Vagina (tissue), 2 donors: ENCODE measurements around the gene TES. TPM values are rescaled to one million over a fixed set of nuclear protein-coding genes. Genes with fewer than 3 reads are reported as not detected.
"Not testable (repeated sequence)": the region's sequence is repeated elsewhere in the genome, so short reads cannot be mapped to it uniquely, and the experiment has no call there.

Experiments used
- DNase-seq, 2 donors: peaks; one replicate each; pipeline ENCODE4 v3.0.0-alpha.2; 2017; ENCODE audit errors: extremely low spot score in 2 of 2
- H3K27ac ChIP-seq: fragments of 200-600 bp; sonication (generic); one replicate; pipeline ENCODE4 v1.5.1; 2019
- H3K27me3 ChIP-seq: fragments of 200-600 bp; sonication (generic); one replicate; pipeline ENCODE4 v1.5.1; 2019
- H3K36me3 ChIP-seq, 2 donors: fragments of 200-600 bp; sonication (generic); one replicate each; pipeline ENCODE4 v1.5.1; 2017 to 2019
- H3K4me1 ChIP-seq: fragments of 200-600 bp; sonication (generic); one replicate; pipeline ENCODE4 v1.5.1; 2019
- H3K4me3 ChIP-seq, 2 donors: fragments of 200-600 bp; sonication (generic); 1 replicate in 1 of 2; 2 replicates in 1 of 2; pipeline ENCODE4 v1.5.1; 2016 to 2019
- H3K9me3 ChIP-seq: fragments of 200-600 bp; sonication (generic); one replicate; pipeline ENCODE4 v1.5.1; 2019
- POLR2A ChIP-seq, 2 donors: fragments of 450-650 bp; IDR thresholded peaks; one replicate each; pipeline ENCODE4 v1.6.1; 2017; ENCODE audit warnings: antibody characterized with exemption in 2 of 2, mild to moderate bottlenecking in 2 of 2, moderate library complexity in 2 of 2
- POLR2AphosphoS5 ChIP-seq, 2 donors: sonication (generic); formaldehyde crosslinking; IDR thresholded peaks; one replicate each; pipeline ENCODE4 v1.9.0; 2017; ENCODE audit warnings: antibody characterized with exemption in 2 of 2, mild to moderate bottlenecking in 2 of 2, low read depth in 1 of 2; ENCODE audit not compliant: insufficient read depth in 1 of 2
- intact Hi-C: fragments of 100-400 bp; cut with DNase I; formaldehyde crosslinking; loops from one replicate; pipeline ENCODE4 v1.15.1; 2023
- total RNA-seq: library from RNA; depleted of rRNA; stranded (reverse); fragments of >200 nt; gene quantifications from one replicate; pipeline ENCODE4 v1.2.3, GENCODE V29; 2016
- TF ChIP-seq, protein P1 (sequence below), 3 experiments: fragments of 450-650 bp in 2 of 3; fragments of 200-600 bp in 1 of 3; sonication (generic) in 1 of 3; IDR thresholded peaks; one replicate each; pipeline ENCODE4 v1.5.1; 2017 to 2019; ENCODE audit warnings: antibody characterized with exemption in 3 of 3, mild to moderate bottlenecking in 2 of 3, moderate library complexity in 2 of 3

Gene TES
- total RNA-seq, 1 donor from 2014 or later: 87.7 TPM

GRCh38 chr7:116240024-116240668 is 29.8 kb downstream of the TES start:
- H3K27ac ChIP-seq: no peak overlapping the region
- intact Hi-C loops: no loop called here

GRCh38 chr7:116241291-116241690 is 31.0 kb downstream of the TES start:
- no peaks in the 10 kb centered on the region for H3K9me3 ChIP-seq
- no peaks in the 10 kb centered on the region for H3K36me3 ChIP-seq
- H3K4me3 ChIP-seq: no peak overlapping the region
- no peak for DNase-seq
- TF ChIP-seq POLR2A (IDR thresholded peaks at IDR 0.05) (no peak), POLR2AphosphoS5 (IDR thresholded peaks at IDR 0.05; ENCODE audit: insufficient read depth in 1 of 2, low read depth in 1 of 2) (no peak)
- TF ChIP-seq, protein P1, sequence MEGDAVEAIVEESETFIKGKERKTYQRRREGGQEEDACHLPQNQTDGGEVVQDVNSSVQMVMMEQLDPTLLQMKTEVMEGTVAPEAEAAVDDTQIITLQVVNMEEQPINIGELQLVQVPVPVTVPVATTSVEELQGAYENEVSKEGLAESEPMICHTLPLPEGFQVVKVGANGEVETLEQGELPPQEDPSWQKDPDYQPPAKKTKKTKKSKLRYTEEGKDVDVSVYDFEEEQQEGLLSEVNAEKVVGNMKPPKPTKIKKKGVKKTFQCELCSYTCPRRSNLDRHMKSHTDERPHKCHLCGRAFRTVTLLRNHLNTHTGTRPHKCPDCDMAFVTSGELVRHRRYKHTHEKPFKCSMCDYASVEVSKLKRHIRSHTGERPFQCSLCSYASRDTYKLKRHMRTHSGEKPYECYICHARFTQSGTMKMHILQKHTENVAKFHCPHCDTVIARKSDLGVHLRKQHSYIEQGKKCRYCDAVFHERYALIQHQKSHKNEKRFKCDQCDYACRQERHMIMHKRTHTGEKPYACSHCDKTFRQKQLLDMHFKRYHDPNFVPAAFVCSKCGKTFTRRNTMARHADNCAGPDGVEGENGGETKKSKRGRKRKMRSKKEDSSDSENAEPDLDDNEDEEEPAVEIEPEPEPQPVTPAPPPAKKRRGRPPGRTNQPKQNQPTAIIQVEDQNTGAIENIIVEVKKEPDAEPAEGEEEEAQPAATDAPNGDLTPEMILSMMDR (IDR thresholded peaks at IDR 0.05): no peak
- no peak overlapping the region for H3K27ac ChIP-seq
- H3K4me1 ChIP-seq: no peaks in the 10 kb centered on the region
- intact Hi-C loops: no loop called here
- H3K27me3 ChIP-seq: no peaks in the 10 kb centered on the region

More at GRCh38 chr7:116240024-116240668, 29.8 kb downstream of the TES start:
- no peak for TF ChIP-seq POLR2AphosphoS5 (IDR thresholded peaks at IDR 0.05; ENCODE audit: insufficient read depth in 1 of 2, low read depth in 1 of 2)
- no peak for TF ChIP-seq POLR2A (IDR thresholded peaks at IDR 0.05)
- TF ChIP-seq, protein P1 (IDR thresholded peaks at IDR 0.05): no peak
- Histone ChIP-seq H3K27me3 (no peaks in the 10 kb centered on the region), H3K4me1 (no peaks in the 10 kb centered on the region), H3K36me3 (no peaks in the 10 kb centered on the region), H3K9me3 (no peaks in the 10 kb centered on the region), H3K4me3 (no peak overlapping the region)
- DNase-seq: no peak

DNA sequence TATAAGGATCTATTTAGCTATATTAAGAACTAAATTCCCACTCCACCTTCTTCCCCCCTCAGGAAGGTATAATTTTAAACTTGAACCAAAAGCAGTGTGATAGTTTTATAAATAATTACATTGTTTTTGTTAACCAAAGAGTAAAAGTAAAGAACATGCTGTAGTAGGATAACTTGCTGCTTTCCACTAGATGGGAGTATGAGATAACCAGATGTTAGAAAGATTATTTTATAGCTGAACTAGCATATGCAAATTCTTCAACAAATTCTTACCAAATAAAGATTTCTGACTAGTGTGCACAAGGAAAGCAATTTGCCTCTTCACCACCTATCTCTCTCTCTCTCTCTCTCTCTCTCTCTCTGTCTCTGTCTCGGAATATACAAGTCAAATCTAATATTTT is 31.8 kb downstream of the TES start:
- H3K27me3 ChIP-seq: no peaks in the 10 kb centered on the region
- intact Hi-C loops: no loop called here
- no peak overlapping the region for H3K4me3 ChIP-seq
- H3K36me3 ChIP-seq: no peaks in the 10 kb centered on the region
- no peak overlapping the region for H3K27ac ChIP-seq
- no peak for DNase-seq
- H3K9me3 ChIP-seq: no peaks in the 10 kb centered on the region
- TF ChIP-seq POLR2AphosphoS5 (IDR thresholded peaks at IDR 0.05; ENCODE audit: insufficient read depth in 1 of 2, low read depth in 1 of 2) (no peak), POLR2A (IDR thresholded peaks at IDR 0.05) (no peak)
- TF ChIP-seq, protein P1 (IDR thresholded peaks at IDR 0.05): no peak
- no peaks in the 10 kb centered on the region for H3K4me1 ChIP-seq

DNA sequence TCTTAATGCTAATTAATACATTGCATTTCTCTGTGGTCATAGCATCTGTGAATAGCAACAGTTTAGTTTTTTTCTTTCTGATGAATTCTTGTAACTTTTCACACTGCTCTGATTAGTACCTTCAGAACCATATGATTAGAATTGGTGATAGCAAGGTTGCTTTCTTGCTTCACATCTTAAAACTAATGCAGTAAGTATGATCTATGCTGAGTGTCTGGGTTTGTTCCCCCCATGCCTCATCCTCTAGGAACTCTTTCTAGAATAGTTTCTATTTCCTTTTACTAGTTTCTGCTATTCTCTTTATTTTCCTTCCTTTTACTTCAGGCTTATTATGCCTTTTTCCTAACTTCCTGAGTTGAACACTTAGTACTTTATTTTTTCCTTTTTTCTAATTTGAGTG is 32.4 kb downstream of the TES start:
- no peak overlapping the region for H3K27ac ChIP-seq
- TF ChIP-seq POLR2A (IDR thresholded peaks at IDR 0.05) (no peak), POLR2AphosphoS5 (IDR thresholded peaks at IDR 0.05; ENCODE audit: insufficient read depth in 1 of 2, low read depth in 1 of 2) (no peak)
- TF ChIP-seq, protein P1 (IDR thresholded peaks at IDR 0.05): no peak
- intact Hi-C loops: no loop called here
- H3K4me1 ChIP-seq: no peaks in the 10 kb centered on the region
- DNase-seq: no peak
- no peaks in the 10 kb centered on the region for H3K9me3 ChIP-seq
- no peaks in the 10 kb centered on the region for H3K27me3 ChIP-seq
- H3K36me3 ChIP-seq: no peaks in the 10 kb centered on the region
- no peak overlapping the region for H3K4me3 ChIP-seq

DNA sequence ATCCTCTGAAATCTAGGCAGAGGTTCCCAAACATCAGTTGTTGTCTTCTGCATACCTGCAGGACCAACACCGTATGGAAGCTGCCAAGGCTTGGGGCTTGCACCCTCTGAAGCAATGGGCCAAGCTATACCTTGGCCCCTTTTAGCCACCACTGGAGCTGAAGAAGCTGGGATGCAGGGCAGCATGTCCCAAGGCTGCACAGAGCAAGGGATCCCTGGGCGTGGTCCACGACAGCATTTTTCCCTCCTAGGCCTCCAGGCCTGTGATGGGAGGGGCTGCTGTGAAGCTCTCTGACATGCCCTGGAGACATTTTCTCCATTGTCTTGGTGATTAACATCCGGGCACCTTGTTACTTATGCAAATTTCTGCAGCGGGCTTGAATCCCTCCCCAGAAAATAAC is 34.5 kb downstream of the TES start:
- intact Hi-C loops, H3K27ac ChIP-seq, DNase-seq: not testable (repeated sequence)

More for the DNA sequence above, 34.5 kb downstream of the TES start:
- not testable (repeated sequence) for H3K27me3 ChIP-seq, H3K4me1 ChIP-seq, H3K36me3 ChIP-seq, H3K9me3 ChIP-seq, H3K4me3 ChIP-seq
